Left lung (tissue), 10 donors: ENCODE data around the gene ARHGAP28. TPM values are rescaled to one million over a fixed set of nuclear protein-coding genes. Genes with fewer than 3 reads are reported as not detected.
"Not testable (repeated sequence)": the region's sequence is repeated elsewhere in the genome, so short reads cannot be mapped to it uniquely, and the experiment has no call there.

Experiments used
- ATAC-seq: fragments of 200-7000 bp; cut with Tn5 transposase; one replicate; pipeline ENCODE4 v1.9.1; 2020; ENCODE audit warnings: moderate library complexity
- DNase-seq, 4 donors: peaks; one replicate each; pipeline ENCODE4 v3.0.0-alpha.2; 2013 to 2020
- H3K27ac ChIP-seq, 2 donors: fragments of 200-600 bp; sonication (generic) in 1 of 2; one replicate each; pipeline versions ENCODE4 v1.5.0 to v1.8.0; 2020 to 2021
- H3K27me3 ChIP-seq, 2 donors: fragments of 200-600 bp; sonication (generic) in 1 of 2; one replicate each; pipeline versions ENCODE4 v1.5.0 to v1.8.0; 2020 to 2021
- H3K36me3 ChIP-seq, 2 donors: fragments of 200-600 bp; sonication (generic) in 1 of 2; one replicate each; pipeline versions ENCODE4 v1.5.0 to v1.8.0; 2020 to 2021
- H3K4me1 ChIP-seq, 2 donors: fragments of 200-600 bp; one replicate each; pipeline ENCODE4 v1.8.0; 2021
- H3K4me3 ChIP-seq, 2 donors: fragments of 200-600 bp; sonication (generic) in 1 of 2; one replicate each; pipeline versions ENCODE4 v1.5.0 to v1.8.0; 2020 to 2021; ENCODE audit warnings: mild to moderate bottlenecking in 1 of 2
- H3K9me3 ChIP-seq, 2 donors: fragments of 200-600 bp; sonication (generic) in 1 of 2; one replicate each; pipeline versions ENCODE4 v1.5.0 to v1.8.0; 2020 to 2021
- intact Hi-C, 2 donors: fragments of 100-400 bp; cut with DNase I; formaldehyde crosslinking; loops; one replicate each; pipeline versions ENCODE4 v1.11.2 to v1.14.2; 2022
- polyA plus RNA-seq, 6 donors: library from polyadenylated mRNA; unstranded; fragments of 120-200 nt; gene quantifications; one replicate each; pipeline ENCODE4 v1.2.1, GENCODE V29; 2013; ENCODE audit not compliant: insufficient read length in 6 of 6
- total RNA-seq, 2 donors: library from RNA; stranded (reverse); fragmentation: NEBNext Ultra II Directional; extraction: Animal tissue kit (Norgen Biotek cat#: 25700); gene quantifications; one replicate each; pipeline ENCODE4 v1.2.1, GENCODE V29; 2021
- TF ChIP-seq, protein P1 (sequence below), 2 donors: fragments of 200-600 bp; sonication (generic) in 1 of 2; IDR thresholded peaks; one replicate each; pipeline versions ENCODE4 v1.5.0 to v1.8.0; 2021; ENCODE audit warnings: antibody characterized with exemption in 2 of 2
- donor health status: DM: no; HTN: yes; CAD: no.
- donor health status: DM: no; HTN: no; CAD: no.

ARHGAP28 gene
- total and polyA plus RNA-seq, 8 donors = 16.6 to 262 (median 208) TPM

GRCh38 chr18:6929370-6930102 lies 200.0 kb downstream of the ARHGAP28 start:
- Histone ChIP-seq H3K9me3 (no peaks in the 10 kb centered on the region), H3K4me1 (no peaks in the 10 kb centered on the region), H3K36me3 (no peaks in the 10 kb centered on the region), H3K4me3 (no peak overlapping the region), H3K27me3 (no peaks in the 10 kb centered on the region), H3K27ac (no peak overlapping the region)
- intact Hi-C loops = loop anchor here in 1 of 2 donors (10.0 kb wide), 1 partner anchor 245 kb away; no protein-coding TSS in a partner anchor
- ATAC-seq = no peak
- TF ChIP-seq, protein P1, sequence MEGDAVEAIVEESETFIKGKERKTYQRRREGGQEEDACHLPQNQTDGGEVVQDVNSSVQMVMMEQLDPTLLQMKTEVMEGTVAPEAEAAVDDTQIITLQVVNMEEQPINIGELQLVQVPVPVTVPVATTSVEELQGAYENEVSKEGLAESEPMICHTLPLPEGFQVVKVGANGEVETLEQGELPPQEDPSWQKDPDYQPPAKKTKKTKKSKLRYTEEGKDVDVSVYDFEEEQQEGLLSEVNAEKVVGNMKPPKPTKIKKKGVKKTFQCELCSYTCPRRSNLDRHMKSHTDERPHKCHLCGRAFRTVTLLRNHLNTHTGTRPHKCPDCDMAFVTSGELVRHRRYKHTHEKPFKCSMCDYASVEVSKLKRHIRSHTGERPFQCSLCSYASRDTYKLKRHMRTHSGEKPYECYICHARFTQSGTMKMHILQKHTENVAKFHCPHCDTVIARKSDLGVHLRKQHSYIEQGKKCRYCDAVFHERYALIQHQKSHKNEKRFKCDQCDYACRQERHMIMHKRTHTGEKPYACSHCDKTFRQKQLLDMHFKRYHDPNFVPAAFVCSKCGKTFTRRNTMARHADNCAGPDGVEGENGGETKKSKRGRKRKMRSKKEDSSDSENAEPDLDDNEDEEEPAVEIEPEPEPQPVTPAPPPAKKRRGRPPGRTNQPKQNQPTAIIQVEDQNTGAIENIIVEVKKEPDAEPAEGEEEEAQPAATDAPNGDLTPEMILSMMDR (IDR thresholded peaks at IDR 0.05) = no peak
- DNase-seq = peak in 1 of 4 donors; percentile 82

- H3K27me3 ChIP-seq = no peaks in the 10 kb centered on the region
- no peaks in the 10 kb centered on the region for H3K9me3 ChIP-seq
- TF ChIP-seq, protein P1 (IDR thresholded peaks at IDR 0.05) = no peak
- H3K36me3 ChIP-seq = no peaks in the 10 kb centered on the region
- DNase-seq (no peak), ATAC-seq (no peak)
- no peaks in the 10 kb centered on the region for H3K4me1 ChIP-seq
- intact Hi-C loops = no loop called here
- no peak overlapping the region for H3K27ac ChIP-seq
- H3K4me3 ChIP-seq = no peak overlapping the region
Measured at GRCh38 chr18:6934859-6935258, 205.3 kb downstream of the ARHGAP28 start.

DNA sequence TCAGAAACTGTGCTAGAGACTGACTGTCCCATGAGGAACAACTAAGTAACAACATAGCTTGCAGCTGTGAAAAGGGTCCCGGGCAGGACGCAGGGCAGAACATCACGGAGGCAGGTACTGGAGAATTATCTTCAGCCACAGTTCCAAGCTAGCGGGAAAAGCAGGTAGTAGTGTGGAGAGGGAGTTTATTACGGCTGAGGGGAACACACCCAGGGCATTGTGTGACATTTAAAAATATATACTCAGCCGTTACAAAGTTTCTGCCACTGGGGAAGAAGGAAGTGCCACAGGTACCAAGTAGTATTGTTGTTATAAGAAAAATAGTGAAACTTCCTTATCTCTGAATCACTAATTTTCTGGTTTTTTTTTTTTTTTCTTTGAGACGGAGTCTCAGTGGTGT lies 208.5 kb downstream of the ARHGAP28 start:
- intact Hi-C loops = no loop called here
- H3K27ac ChIP-seq = no peak overlapping the region
- no peaks in the 10 kb centered on the region for H3K4me1 ChIP-seq
- H3K4me3 ChIP-seq = no peak overlapping the region
- TF ChIP-seq, protein P1 (IDR thresholded peaks at IDR 0.05) = no peak
- no peaks in the 10 kb centered on the region for H3K36me3 ChIP-seq
- H3K27me3 ChIP-seq = peaks cover 0 to 4% of the 10 kb centered on the region in 2 donors
- DNase-seq (no peak), ATAC-seq (no peak)
- no peaks in the 10 kb centered on the region for H3K9me3 ChIP-seq

DNA sequence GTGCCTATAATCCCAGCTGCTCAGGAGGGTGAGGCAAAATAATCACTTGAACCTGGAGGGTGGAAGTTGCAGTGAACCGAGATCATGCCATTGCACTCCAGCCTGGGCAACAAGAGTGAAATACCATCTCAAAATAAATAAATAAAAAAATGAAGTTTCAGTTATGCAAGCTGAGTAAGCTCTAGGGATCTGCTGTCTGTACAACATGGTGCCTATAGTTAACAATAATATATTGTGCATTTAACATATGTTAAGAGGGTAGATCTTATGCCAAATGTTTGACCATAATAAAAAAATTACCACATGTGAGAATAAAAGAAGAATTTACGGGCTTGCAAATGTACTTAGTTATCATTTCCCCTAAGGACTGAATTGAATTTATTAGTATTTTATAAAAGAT lies 208.9 kb downstream of the ARHGAP28 start:
- not testable (repeated sequence) for H3K4me1 ChIP-seq

GRCh38 chr18:6939972-6940371 lies 210.5 kb downstream of the ARHGAP28 start:
- H3K27me3 ChIP-seq = peaks cover 0 to 4% of the 10 kb centered on the region in 2 donors
- TF ChIP-seq, protein P1 (IDR thresholded peaks at IDR 0.05) = no peak
- intact Hi-C loops = no loop called here
- no peak for DNase-seq
- H3K9me3 ChIP-seq = no peaks in the 10 kb centered on the region
- H3K4me3 ChIP-seq = no peak overlapping the region
- H3K4me1 ChIP-seq = no peaks in the 10 kb centered on the region
- no peak overlapping the region for H3K27ac ChIP-seq
- no peaks in the 10 kb centered on the region for H3K36me3 ChIP-seq
- no peak for ATAC-seq

More for the DNA sequence above, 208.9 kb downstream of the ARHGAP28 start:
- H3K36me3 ChIP-seq, intact Hi-C loops, H3K9me3 ChIP-seq, DNase-seq, H3K4me3 ChIP-seq, H3K27ac ChIP-seq, H3K27me3 ChIP-seq, ATAC-seq: not testable (repeated sequence)
